ENCODE measurements around the gene TMEM208. TPM values are rescaled to one million over a fixed set of nuclear protein-coding genes. Genes with fewer than 3 reads are reported as not detected.

Gene TMEM208
- total RNA-seq, 4 donors from 2014 or later: 23.9 to 40.3 (median 33.3) TPM

- H3K4me1 ChIP-seq: no peaks in the 10 kb centered on the region
- H3K27me3 ChIP-seq: no peaks in the 10 kb centered on the region
- no peak overlapping the region for H3K27ac ChIP-seq
- no peaks in the 10 kb centered on the region for H3K36me3 ChIP-seq
- no peak for DNase-seq
- no peak overlapping the region for H3K4me3 ChIP-seq
- no peaks in the 10 kb centered on the region for H3K9me3 ChIP-seq
- TF ChIP-seq CTCF (IDR thresholded peaks at IDR 0.05) (no peak), POLR2A (IDR thresholded peaks at IDR 0.05) (no peak)
Measured at GRCh38 chr16:67263201-67263600, 36.3 kb downstream of the TMEM208 start.

GRCh38 chr16:67264277-67264676 lies 37.3 kb downstream of the TMEM208 start:
- Histone ChIP-seq H3K9me3 (no peaks in the 10 kb centered on the region), H3K27me3 (no peaks in the 10 kb centered on the region), H3K27ac (no peak overlapping the region), H3K4me1 (no peaks in the 10 kb centered on the region), H3K36me3 (no peaks in the 10 kb centered on the region), H3K4me3 (no peak overlapping the region)
- TF ChIP-seq POLR2A (IDR thresholded peaks at IDR 0.05) (no peak), CTCF (IDR thresholded peaks at IDR 0.05) (peak in 1 of 6 experiments; percentile 8)
- peak in 1 of 3 donors; percentile 30 for DNase-seq

GRCh38 chr16:67264866-67265265 lies 37.9 kb downstream of the TMEM208 start:
- DNase-seq: no peak
- Histone ChIP-seq H3K27me3 (no peaks in the 10 kb centered on the region), H3K36me3 (no peaks in the 10 kb centered on the region), H3K4me1 (no peaks in the 10 kb centered on the region), H3K27ac (no peak overlapping the region), H3K4me3 (no peak overlapping the region), H3K9me3 (no peaks in the 10 kb centered on the region)
- TF ChIP-seq CTCF (IDR thresholded peaks at IDR 0.05): no peak
- no peak for TF ChIP-seq POLR2A (IDR thresholded peaks at IDR 0.05)

- DNase-seq: peak in 1 of 3 donors; percentile 29
- no peaks in the 10 kb centered on the region for H3K9me3 ChIP-seq
Measured at GRCh38 chr16:67265834-67266233, 38.9 kb downstream of the TMEM208 start.

GRCh38 chr16:67268136-67268579 lies 41.2 kb downstream of the TMEM208 start:
- DNase-seq: peak in 2 of 3 donors; percentile 55 to 78
- H3K4me1 ChIP-seq: no peaks in the 10 kb centered on the region
- TF ChIP-seq CTCF (IDR thresholded peaks at IDR 0.05) (no peak), POLR2A (IDR thresholded peaks at IDR 0.05) (no peak)

More at GRCh38 chr16:67265834-67266233, 38.9 kb downstream of the TMEM208 start:
- Histone ChIP-seq H3K27ac (no peak overlapping the region), H3K4me1 (no peaks in the 10 kb centered on the region), H3K36me3 (no peaks in the 10 kb centered on the region), H3K4me3 (no peak overlapping the region), H3K27me3 (no peaks in the 10 kb centered on the region)
- TF ChIP-seq POLR2A (IDR thresholded peaks at IDR 0.05): no peak
- TF ChIP-seq CTCF (IDR thresholded peaks at IDR 0.05): no peak

GRCh38 chr16:67269766-67270165 lies 42.8 kb downstream of the TMEM208 start:
- no peaks in the 10 kb centered on the region for H3K36me3 ChIP-seq
- no peak overlapping the region for H3K27ac ChIP-seq
- TF ChIP-seq POLR2A (IDR thresholded peaks at IDR 0.05): no peak
- TF ChIP-seq CTCF (IDR thresholded peaks at IDR 0.05): no peak
- no peaks in the 10 kb centered on the region for H3K9me3 ChIP-seq
- H3K27me3 ChIP-seq: no peaks in the 10 kb centered on the region
- DNase-seq: no peak
- no peak overlapping the region for H3K4me3 ChIP-seq
- H3K4me1 ChIP-seq: no peaks in the 10 kb centered on the region

More at GRCh38 chr16:67268136-67268579, 41.2 kb downstream of the TMEM208 start:
- Histone ChIP-seq H3K9me3 (no peaks in the 10 kb centered on the region), H3K36me3 (no peaks in the 10 kb centered on the region), H3K27me3 (no peaks in the 10 kb centered on the region), H3K4me3 (no peak overlapping the region), H3K27ac (no peak overlapping the region)

Measured in Peyer's patch (tissue), 4 donors.